Stimulated activated CD8-positive, alpha-beta memory T cell treated with anti-CD3 and anti-CD28 coated beads, Interleukin-15, amount 100 ng/mL, for 48 hours (primary cell): ENCODE data around the gene AKT3.
"Not testable (repeated sequence)": the region's sequence is repeated elsewhere in the genome, so short reads cannot be mapped to it uniquely, and the experiment has no call there.

ENCODE experiments used
- DNase-seq, 2 donors: peaks; one replicate each; pipeline ENCODE4 v3.0.0-alpha.2; 2020; ENCODE audit warnings: low read depth in 2 of 2

The AKT3 gene

DNA sequence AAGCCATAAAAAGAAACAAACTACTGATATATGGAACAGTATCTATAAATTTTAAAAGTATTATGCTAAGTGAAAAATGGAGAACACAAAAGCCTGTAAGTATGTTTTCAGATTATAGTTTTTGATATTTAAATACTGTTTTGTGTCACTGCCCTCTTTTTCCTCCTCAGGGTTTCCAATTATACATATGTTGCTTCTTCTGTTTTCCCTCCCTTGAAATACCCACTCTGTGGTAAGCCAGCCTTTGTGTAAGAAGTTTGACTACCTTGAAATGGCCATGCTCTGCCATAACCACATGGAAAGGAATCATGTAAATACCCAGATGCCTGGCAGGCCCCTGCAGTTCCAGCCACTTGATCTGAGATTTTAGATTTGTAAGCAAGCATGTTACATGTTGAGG, 248.3 kb downstream of the AKT3 start:
- DNase-seq: no peak

DNA sequence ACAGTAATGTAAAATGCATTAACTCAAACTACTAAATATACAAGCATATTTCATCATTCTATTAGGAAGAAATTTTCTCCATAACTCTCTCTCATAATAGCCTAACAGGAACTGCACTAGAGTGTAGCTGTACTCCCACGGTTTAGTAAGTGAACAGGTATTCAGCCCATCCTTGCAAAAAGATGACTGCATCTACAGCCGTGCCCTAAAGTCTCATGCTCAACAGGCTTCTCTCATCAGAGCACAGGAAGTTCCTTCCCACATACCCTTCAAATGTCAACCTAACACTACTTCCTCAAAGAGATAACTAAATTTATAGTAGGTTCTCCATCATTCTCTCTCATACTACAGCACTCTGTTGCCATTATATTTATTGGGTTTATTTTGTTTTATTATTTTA, 251.6 kb downstream of the AKT3 start:
- no peak for DNase-seq

DNA sequence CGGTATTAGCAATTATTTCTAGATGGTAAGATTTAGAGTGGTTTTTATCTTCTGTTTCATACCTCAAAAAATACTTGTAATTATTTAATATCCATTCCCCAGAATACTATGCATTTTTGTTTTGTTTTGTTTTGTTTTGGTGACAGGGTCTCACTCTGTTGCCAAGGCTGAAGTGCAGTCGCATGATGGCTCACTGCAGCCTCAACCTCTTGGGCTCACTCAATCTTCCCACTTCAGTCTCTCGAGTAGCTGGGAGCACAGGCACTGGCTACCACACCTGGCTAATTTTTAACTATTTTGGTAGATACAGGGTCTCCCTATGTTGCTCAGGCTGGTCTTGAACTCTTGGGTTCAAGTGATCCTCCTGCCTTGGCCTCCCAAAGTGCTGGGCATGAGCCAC, 252.7 kb downstream of the AKT3 start:
- DNase-seq: no peak

DNA sequence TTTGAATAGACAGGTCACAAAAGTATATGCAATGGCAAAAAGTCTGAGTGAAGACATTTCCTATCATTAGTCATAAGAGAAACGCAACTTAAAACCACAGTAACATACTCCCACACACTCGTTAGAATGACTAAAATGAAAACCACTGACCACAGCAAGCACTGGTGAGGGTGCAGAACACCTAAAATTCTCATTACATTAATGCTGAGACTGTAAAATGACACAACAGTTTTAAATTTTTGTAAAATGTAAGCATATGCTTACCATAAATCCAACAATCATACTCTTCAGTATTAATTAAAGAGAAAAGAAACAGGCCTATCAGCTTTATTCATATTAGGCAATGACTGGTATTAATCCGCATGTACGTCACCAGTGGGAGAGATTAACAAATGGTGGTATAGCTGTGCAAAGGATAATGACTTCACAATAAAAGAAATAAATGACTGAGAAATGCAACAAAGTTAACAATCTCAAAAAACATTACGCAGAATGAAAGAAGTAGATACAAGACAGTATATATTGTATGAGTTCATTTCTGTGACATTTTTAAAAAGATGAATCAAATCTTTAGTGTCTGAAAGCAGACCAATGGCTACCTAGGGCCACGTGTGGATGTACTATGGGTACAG, 253.5 kb downstream of the AKT3 start:
- no peak for DNase-seq

DNA sequence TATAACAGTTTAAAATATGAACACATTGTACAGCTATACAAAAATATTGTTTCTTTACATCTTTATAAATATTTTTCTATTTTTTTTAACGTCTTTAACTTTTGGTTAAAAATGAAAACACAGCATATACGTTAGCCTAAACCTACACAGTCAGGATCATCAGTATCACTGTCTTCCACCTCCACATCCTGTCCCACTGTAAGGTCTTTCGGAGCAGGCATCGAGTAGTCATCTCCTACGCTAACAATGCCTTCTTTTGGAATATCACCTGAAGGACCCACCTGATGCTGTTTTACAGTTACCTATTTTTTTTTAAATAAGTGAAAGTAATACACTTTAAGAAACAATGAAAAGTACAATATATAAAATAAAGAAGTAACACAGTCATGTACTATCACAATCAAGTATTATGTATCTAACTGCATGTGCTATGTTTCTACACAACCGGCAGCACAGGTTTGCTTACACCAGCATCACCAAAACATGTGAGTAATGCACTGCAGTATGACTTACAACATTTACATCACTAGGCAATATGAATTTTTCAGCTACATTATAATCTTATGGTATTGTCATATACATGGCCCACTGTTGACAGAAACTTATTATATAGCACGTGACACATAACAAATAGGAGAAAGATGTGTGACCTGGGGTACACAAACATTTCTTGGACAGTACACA, 254.4 kb downstream of the AKT3 start:
- DNase-seq: no peak

DNA sequence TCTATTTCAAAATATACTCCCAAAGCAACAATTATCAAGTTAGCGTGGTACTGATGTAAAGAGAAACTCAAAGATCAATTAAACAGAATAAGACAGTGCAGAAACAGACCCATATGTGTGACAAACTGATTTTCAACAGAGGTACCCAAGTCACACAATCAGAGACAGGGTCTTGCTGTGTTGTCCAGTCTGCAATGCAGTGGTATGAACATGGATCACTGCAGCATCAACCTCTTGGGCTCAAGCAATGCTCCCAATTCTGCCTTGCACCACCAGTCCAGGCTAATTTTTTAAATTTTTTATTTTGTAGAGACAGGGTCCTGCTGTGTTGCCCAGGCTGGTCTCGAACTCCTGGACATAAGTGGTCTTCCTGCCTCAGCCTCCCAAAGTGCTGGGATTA, 255.6 kb downstream of the AKT3 start:
- DNase-seq: no peak

DNA sequence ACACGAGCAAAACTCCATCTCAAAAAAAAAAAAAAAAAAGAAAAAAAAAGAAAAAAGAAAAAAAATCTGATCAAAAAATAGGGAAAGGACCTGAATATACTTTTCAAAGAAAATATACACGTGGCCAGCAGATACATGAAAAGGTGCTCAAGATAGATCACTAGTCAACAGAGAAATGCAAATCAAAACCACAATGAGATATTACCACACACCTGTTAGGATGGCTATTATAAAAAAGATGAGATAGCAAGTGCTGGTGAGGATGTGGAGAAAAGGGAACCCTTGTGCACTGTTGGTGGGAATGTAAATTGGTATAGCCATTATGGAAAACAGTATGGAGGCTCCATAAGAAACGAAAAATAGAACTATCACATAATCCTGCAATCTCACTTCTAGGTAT, 260.8 kb downstream of the AKT3 start:
- not testable (repeated sequence) for DNase-seq

DNA sequence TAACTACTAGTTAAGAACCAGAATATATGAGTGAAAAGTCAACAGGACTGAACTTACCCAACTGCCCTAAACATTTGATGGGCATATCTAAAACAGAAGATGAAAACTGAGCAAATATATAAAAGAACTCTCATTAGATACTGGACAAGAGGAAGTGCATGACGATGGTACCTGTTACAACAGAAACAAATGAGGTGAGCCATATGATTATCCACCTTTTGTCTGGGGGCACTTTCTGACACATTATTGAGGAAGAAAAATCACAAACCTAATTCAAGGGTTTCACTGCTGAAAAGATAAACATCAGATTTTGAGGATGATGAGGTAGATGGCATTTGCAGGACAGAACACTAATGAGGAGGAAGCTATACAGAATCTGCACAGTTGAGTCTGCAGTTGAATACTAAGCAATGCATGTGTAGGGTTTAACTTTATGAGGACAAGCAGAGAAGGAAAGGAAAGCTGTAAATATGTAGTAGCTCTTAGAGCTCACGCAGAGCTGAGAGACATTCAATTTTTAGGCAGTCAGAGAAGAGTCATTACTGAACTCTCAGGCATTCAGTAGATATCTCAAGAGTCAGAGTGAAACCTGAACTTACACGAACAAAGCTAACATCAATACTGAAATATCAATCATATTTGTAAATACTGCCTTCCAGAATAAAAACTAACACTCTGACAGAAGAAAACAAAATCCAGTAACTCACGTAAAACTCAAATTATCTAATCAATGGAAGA, 262.1 kb downstream of the AKT3 start:
- DNase-seq: no peak

DNA sequence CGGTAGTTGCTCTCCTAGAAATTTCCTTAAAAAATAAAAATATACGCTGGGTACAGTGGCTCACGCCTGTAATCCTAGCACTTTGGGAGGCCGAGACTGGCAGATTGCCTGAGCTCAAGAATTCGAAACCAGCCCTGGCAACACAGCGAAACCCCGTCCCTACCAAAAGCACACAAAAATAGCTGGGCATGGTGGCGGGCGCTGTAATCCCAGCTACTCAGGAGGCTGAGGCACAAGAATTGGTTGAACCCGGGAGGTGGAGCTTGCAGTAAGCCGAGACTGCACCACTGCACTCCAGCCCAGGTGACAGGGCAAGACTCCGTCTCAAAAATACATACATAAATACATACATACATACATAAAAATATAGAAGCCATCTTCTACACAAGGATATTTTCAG, 262.8 kb downstream of the AKT3 start:
- DNase-seq: no peak

DNA sequence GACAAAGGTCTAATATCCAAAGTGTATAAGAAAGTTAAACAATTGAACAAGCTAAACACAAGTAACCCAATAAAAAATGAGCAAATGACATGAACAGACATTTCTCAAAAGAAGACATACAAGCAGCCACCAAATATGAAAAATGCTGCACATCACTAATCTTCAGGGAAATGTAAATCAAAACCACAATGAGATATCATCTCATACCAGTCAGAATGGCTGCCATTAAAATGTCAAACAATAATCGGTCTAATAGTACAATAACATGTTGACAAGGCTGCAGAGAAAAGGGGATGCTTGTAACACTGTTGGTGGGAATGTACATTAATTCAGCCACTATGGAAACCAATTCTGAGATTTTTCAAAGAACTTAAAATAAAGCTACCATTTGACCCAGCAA, 264.1 kb downstream of the AKT3 start:
- DNase-seq: no peak

DNA sequence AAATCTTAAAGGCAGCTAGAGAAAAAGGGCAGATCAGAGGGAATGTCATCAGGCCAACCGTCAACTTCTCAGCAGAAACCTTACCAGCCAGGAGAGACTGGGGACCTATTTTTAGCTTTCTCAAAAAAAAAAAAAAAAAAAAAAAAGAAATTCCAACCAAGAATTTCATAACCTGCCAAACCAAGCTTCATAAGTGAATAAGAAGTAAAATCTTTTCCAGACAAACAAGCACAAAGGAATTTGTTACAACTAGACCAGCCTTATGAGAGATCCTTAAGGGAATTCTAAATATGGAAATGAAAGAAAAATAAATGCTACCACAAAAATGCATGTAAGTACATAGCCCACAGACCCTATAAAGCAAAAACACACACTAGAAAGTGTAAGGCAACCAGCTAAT, 267.7 kb downstream of the AKT3 start:
- no peak for DNase-seq

DNA sequence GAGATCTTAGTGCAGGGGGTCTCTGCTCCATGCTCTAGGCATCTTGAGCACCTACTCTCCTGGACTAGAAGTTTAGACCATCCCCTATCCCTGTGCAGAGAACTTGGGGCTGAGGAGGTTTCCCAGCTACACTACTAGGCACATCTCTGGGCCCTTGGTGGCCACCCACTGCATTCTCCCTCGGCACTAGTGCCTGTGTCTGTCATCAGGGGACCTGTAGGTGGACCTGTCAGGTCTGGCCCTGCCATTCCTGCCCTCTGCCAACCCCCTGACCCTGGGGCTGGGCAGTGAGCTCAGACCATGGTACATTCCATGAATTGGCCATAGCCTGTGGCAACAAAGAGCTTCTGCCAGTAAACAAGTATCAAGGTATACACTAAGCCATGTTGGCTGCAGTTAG, 269.1 kb downstream of the AKT3 start:
- no peak for DNase-seq

DNA sequence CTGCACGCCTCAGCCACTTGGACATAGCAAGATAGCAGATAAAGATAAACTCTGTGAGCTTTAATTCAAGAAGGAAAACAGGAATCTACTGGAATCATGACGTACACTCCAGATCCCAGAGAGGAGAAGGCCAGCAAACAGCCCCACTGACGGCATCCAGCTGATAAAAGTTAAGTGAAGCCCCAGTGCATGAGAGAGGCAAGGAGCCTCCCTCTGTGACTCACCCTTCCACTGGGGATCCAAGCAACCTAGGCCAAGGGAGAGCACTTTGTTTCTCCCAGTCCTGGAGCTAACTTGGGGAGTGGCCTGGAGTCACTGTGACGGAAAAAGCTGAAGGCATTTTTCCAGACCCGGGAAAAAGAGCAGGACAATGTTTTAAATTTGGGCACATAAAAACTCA, 270.0 kb downstream of the AKT3 start:
- no peak for DNase-seq

DNA sequence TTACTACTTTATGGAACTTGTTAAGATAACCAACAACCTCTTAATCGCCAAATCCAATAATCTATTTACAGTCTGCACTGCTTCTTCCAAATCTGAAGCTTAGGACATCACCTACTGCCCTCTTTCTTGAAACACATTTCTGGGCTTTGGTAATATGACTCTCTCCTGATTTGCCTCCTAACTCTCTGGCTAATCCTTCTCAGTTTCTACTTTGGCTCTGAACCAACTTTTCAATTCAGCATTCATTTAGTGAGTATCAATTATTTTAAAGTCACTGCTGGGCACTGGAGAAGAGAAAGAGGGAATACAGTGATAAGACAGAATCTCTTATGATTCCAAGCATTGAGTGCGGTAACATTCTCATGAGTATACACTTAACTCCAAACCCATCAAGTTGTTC, 275.0 kb downstream of the AKT3 start:
- no peak for DNase-seq

DNA sequence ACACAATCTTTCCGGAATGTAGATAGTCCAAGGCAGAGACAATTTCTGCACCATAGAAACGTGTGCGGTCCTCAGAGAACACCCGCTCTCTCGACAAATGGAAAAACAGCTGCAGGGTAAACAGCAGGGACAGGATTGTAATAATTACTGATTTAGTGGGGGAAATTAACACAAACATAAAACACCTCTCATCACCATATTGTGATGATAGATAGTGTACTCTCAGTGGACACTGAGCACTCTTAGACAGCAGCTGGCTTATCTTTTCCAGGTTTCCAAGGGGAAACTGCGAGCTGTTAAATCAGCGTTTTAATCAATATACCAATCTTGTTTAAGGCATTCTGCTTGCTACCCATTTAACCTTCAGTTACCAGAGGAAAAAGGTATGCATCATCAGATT, 277.1 kb downstream of the AKT3 start:
- no peak for DNase-seq

DNA sequence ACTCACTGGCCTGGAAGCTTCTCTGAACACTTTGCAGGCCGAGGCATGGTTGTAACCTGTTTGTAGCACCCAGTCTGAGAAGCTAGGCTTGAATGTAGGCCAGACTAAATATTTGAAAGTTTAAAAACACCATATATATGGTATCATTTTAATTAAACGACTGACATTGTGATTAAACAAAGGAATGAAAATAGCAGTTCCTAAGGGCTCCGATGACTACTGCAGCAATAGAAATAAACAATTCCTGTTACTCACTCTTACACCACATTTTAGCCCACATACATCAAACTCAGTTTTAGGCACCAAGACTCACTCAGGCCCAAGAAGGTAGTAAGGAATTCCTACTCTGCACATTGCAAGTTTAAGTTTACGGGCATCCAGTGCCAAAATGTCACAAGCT, 281.2 kb downstream of the AKT3 start:
- no peak for DNase-seq

DNA sequence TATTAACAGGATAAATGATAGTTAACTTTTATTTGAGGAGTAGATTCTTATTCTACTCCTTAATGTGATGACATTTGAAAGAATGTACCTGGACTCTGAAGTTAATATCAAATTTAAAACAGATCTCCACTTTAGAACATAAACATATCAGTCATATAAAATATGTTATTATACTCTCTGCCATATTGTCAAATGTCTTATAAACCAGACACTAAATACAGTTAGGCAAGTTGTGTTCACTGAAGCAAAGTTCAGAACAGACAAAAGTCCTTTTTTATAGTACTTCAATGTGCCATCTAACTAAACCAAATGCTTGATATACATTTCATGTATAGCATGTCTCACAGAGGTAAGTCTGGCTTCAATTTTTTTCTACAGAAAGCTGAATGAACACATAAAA, 285.2 kb downstream of the AKT3 start:
- DNase-seq: no peak

DNA sequence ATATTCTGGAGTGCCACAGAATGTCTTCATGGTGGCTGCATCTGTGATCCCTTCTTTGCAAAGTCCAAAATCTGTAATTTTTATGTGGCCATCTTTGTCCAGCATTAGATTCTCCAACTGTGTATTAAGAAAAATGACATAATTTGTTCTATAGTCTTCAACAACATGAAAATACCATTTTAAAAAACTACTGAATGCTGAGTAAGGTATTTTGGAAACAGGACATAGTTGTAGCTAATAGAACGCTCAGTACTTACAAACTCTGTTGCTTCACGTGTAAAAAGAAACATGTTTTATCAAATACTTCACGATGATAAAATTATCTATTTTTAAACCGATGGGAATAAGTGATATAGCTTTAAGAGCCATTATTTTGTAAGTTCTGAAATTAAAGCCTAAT, 286.3 kb downstream of the AKT3 start:
- no peak for DNase-seq

DNA sequence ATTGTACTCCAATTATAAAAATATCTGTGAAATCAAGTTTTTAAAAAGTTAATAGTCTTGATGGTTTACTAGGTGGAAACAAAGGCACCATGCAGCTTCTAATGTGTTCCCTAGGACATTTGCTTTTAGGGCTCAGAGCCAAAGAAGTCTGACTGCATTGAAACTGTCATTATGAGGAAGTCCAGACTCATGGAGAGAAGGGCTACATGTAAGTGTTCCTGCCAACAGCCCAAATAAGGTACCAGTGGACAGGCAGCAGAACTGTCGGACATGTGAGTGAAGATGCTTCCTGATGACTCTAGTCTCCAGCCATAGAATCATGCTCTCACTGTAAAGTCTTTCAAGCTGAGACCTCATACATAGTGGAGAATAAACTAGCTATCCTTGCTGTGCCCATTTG, 287.6 kb downstream of the AKT3 start:
- DNase-seq: no peak

DNA sequence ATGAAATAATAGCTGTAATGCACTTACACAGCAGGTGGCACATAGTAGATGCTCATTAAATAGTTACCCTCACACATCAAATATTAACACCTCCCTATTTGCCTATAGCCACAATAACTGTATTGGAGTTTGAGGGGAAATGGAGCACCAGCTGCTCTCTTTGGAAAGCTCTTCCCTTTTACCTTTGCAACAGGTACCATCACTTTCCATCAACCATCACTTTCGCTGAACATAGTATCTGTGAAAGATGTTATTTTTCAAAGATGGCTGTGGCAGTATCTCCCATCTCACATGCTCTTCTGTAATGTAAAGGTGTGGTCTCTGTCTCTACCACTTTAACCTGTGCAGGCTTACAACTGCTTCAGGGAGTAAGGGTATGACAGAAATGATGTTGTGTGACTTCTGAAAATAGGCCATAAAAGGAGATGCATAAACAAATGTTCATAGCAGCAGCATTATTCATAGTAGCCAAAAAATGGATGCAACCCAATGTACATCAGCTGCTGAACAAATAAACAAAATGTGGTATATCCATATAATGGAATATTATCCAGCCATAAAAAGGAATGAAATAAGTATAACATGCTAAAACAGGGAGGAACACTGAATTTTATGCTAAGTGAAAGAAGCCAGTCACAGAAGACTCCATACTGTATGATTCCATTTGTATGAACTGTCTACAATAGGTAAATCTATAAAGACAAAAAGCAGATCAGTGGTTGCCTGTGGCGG, 288.3 kb downstream of the AKT3 start:
- DNase-seq: no peak

DNA sequence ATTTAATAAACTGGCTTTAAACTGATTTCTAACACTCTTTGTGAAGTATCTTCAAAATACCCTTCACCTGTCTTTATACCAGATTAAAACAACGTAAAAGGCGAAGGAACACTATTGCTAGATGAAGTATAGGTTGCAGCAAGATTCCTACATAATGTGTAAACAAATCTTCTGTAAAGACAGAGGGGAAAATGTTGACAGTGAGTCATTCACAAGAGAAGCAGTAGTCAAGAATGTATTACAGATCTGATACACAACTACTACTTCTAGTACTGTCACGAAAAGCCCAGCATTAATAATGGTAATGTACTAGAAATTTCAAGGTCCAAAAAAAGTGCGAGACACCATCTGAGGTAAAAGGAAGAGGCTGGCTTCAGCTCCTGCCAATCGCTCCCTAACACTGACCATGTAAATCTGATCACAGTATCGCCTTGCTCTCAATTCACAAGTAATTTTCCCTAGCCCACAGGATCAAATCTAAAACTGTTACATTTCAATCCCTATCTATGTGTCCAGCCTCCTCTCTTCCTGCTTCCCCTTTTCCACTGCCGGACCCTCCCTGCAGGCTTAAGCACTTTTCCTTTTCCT, 290.4 kb downstream of the AKT3 start:
- no peak for DNase-seq

DNA sequence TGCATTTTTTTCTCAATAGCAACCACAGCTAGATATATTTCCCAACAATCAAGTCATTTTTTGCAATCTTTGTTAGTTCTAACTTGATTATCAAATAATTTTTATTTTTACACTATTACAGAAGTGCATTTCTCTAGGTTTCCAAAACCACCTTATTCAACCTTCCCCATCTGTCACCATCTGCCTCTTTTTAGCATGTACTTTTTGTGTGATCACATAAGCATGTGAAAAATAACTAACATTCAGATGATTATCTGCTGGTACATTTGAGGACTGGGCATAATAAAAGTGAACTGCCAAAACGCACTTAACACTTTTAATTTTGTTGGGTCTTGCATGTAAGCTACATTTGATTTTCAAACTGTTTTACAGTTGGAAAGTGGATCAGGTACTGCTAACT, 291.5 kb downstream of the AKT3 start:
- DNase-seq: no peak
